ENCODE measurements around the gene KLRF1.
"Not testable (repeated sequence)": the region's sequence is repeated elsewhere in the genome, so short reads cannot be mapped to it uniquely, and the experiment has no call there.

The KLRF1 gene

DNA sequence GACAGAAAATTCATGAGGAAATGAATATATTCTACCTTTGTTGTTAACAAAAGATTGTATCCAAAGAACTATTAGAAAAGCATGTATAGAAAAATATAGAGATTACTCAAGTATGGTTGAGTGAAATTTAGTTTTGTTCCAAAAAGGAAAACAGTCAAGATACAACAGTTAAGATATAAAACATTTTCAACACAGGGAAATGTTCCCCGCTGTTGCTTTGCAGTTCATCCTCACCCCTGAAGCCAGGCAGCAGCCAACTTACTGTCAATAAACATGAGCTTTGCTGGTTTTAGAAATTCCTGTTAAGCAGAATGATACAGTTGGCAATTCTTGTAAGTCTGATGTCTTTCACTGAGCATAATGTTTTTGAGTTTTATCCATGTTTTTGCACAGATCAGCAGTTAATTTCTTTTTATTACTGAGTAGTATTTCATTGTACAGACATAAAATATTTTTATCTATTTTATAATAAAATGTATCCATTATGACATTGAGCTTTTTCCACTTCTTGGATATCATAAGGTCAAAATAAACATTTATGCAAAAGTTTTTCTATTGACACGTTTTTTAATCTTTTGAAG lies 43.1 kb downstream of the KLRF1 start:
- peak in 2 of 3 donors; percentile 9 to 17 for DNase-seq

DNA sequence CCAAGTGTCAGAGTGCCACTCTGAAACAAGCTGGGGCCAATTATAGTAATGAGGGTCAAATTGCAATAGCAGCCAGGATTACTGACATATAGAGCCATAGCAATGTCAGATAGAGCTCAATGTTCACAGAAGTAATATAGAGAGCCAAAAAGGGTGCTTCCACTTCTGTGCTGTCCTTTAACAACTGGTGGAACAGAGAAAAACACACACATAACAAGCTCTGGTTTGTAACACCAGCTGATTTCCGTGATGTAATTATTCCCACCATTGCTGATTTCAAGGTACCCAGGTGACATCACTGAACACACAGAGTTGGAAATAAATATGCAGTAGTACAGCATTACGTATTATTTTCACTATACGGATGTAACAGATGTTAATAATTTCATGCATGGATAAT lies 44.9 kb downstream of the KLRF1 start:
- no peak for DNase-seq

DNA sequence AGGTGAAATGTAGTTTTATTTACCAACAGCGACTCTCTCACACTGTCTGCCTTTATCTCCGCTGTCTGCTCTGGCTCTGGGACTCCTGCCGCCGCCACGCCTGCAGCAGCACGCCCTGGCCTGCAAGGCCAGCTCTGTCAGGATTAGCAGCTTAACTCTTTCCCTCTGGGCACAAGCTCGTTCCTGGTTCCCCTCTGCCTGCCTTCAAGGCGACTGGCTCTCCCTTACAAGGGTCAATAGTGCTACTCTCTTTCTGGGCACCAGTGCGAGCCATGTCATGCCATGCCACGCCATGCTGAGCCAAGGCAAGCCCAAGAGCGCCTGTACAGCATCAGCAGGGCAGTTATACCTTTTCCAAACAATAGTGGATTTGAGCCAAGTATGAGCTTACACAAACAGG lies 45.5 kb downstream of the KLRF1 start:
- no peak for DNase-seq

DNA sequence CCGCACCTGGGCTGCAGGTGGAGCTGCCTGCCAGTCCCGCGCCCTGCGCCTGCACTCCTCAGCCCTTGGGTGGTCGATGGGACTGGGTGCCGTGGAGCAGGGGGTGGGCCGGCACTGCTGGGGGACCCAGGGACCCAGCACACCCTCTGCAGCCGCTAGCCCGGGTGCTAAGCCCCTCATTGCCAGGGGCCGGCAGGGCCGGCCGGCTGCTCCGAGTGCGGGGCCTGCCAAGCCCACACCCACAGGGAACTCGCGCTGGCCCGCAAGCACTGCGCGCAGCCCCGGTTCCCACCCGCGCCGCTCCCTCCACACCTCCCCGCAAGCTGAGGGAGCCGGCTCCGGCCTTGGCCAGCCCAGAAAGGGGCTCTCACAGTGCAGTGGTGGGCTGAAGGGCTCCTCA lies 48.8 kb downstream of the KLRF1 start:
- DNase-seq, result not testable (repeated sequence)

DNA sequence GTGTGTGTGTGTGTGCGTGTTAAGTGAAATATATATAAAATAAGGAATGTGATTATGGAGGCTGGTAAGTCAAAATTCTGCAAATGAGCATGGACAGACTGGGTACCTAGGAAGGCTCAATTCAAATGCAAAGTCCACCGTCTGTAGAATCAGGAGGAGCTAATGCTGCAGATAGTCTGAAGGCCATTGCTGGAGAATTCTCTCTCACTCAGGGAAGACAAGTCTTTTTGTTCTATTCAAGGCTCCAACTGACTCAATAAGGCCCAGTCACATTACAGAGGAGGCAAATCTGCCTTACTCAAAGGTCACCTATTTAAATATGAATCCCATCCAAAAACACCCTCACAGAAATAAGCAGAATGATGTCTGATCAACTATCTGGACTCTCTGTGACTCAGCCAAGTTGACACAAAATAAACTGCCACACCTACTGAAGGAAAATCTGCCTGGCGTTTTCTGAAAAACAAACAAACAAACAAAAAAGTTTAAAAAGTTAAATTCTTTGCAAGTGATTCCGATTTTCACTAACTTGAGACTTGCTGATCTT lies 53.3 kb downstream of the KLRF1 start:
- DNase-seq, result no peak

DNA sequence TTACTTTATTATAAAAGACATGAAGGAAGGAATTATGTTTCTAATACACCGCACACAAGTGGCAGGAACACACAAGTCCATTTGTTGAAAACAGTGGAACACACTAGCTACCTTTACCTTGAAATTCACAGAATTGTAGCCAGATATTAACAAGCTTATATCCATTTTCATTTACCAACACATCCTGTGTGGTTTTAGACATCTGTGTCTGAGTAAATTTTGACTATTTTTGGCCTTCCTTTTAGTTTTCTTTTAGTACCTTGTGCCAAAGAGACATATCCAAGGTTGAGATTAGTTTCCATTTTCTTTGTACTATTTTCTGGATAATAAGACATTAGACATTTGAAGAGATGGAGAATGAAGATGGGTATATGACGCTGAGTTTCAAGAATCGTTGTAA lies 54.0 kb downstream of the KLRF1 start, which contains the start of gene KLRF2:
Gene KLRF2, plus strand, starts transcription at position 244 of the 400 bp plus-strand sequence. Its CDS starts 107 bp downstream, at position 351.
- no peak for DNase-seq

DNA sequence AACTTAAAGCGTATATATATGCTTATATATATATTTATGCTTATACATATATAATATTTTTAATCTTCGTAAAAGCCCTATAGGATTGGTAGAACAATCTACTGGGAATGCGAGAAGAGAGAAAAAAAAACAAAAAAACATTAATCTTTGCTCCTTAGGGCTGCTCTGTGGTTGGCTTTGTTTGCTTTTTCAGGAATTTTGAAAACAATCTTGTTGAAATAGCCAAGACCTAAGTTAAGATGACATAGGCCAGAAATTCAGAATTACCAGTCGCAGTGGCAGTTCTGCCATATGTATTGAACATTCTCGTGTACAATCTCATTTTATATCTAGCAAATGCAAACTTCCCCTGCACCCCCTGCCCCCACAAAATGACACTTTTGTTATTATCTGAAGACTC lies 54.7 kb downstream of the KLRF1 start:
- DNase-seq, result no peak

DNA sequence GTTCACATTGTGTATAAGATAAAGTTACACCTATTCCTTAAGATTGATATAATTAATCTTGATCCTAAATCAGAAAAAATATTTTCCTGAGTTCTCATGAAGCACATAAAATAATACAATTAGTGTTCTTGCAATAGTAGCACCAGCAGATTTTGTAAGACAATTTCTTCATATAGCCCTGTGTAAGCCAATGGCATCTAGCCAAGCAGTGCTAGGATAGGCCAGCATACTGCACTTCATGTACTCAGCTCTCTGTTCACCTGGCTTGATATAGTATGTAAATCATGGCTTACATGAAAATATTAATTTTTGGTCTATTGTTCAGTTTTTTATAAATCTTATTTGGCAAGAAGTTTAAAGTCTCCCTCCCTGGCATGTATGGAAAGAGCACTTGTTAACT lies 55.9 kb downstream of the KLRF1 start:
- DNase-seq, result no peak

DNA sequence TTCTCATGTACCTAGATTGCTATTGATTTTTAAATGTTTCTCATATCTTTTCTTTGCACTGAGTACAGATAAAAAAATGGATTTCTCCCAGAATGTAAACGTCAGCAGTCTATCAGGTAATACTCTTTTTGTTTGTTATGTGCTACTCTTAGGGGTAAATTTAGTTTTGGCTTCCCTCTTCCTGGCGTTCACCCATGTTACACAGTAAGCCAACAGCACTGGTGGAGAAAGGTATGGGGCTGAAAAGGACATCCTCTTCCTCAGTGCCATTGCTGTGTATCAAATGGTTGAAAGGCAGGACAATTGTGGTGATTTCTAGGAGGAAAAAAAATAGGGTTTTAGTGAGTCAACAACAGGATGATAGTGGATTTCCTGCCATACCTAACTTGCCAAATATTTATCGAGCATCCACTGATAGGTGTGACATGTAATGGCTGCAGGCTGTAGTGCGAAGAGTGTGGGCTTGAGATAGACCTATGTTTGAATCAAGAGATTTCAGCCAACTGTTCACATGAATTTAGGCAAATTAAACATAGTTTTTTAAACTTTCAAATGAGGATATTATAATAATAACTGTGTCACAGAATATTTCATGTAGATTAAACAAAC lies 61.5 kb downstream of the KLRF1 start:
- DNase-seq, result no peak

Data from suppressor macrophage treated with lipopolysaccharide for 1 hour (primary cell).